ENCODE results near the gene AK4. TPM values are rescaled to one million over a fixed set of nuclear protein-coding genes. Genes with fewer than 3 reads are reported as not detected.

The AK4 gene
- total and polyA plus RNA-seq, 2 of the 4 experiments (the other 2 are of a cell fraction), result 12.4 to 30.3 TPM

DNA sequence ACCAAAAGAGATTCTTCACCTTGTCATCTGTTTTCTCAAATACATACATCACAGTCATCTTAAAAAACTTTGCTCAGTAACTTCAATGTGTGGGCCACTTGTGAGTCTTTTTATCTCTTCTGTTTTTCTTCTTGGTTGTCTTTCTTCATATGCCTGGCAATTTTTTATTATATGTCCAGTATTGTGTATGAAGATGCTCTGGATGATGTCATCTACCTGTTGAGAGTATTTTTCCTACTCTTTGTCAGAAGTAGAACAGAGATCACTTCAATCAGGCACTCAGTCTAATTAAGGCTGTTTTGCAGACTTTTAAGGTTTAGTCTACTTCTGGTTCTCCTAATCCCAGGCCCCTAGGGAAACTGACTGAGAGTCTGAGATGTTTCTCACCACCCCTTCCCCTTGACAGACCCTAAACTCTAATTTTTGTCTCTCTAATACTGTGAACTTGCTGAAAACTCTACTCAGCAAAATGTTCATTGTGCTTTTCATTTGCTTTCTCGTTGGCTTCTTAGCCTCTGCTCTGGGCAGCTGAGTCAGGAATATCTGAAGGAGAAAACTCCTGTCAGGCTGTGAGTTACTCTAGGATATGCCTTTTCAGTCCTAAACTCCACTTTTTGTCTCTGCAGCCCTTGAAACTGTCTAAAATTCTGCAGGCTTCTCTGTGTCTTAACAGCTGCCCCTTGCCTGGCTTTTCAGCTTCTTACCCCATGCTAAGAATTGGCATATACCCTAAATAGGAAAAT, 128.4 kb downstream of the AK4 start:
- dilution Hi-C loops (cut with HindIII; ENCODE audit: low sequenced_read_pairs, unreplicated experiment) (no loop called here), in situ Hi-C loops (cut with MboI; ENCODE audit: low sequenced_read_pairs) (no loop called here), intact Hi-C loops (cut with micrococcal nuclease) (no loop called here)
- no peak overlapping the region for H3K56ac ChIP-seq (ENCODE audit: extremely low read depth, insufficient read depth, low read length)
- no peak overlapping the region for H3K14ac ChIP-seq (replicated peaks; ENCODE audit: low read depth, low read length)
- H3K23ac ChIP-seq (ENCODE audit: low read depth, low read length), result no peak overlapping the region
- H4K91ac ChIP-seq (ENCODE audit: insufficient read depth, low read depth, low read length), result no peak overlapping the region
- no peak overlapping the region for H3K9ac ChIP-seq (ENCODE audit: low read depth, low read length)
- no peak overlapping the region for H2AK9ac ChIP-seq (replicated peaks; ENCODE audit: low read depth, low read length, poor library complexity)
- no peaks in the 10 kb centered on the region for H3K79me1 ChIP-seq (ENCODE audit: low read depth in 1 of 2, low read length in 2 of 2)
- POLR2A ChIA-PET (ENCODE audit: unreplicated experiment), result no interaction called here
- H4K8ac ChIP-seq (ENCODE audit: low read depth in 2 of 2, low read length in 2 of 2), result no peak overlapping the region
- H4K5ac ChIP-seq (ENCODE audit: low read depth, low read length), result no peak overlapping the region
- DNase-seq (no peak), ATAC-seq (ENCODE audit: low read depth) (no peak)
- no peak overlapping the region for H2BK20ac ChIP-seq (ENCODE audit: low read depth, low read length)
- no TSS peak for BruUV-seq (replicated peaks)
- H3K18ac ChIP-seq (ENCODE audit: low read depth, low read length), result no peak overlapping the region
- no peaks in the 10 kb centered on the region for H3K9me1 ChIP-seq (ENCODE audit: insufficient read depth, low read length)
- no peak overlapping the region for H2AFZ ChIP-seq (replicated peaks; ENCODE audit: low read length, poor library complexity)
- no peak overlapping the region for H2BK5ac ChIP-seq (ENCODE audit: low read depth, low read length, poor library complexity, severe bottlenecking)
- H3K4me3 ChIP-seq (ENCODE audit: insufficient read depth, low read depth, low read length), result no peak overlapping the region
- H2BK15ac ChIP-seq (ENCODE audit: low read depth, low read length), result no peak overlapping the region
- no peaks in the 10 kb centered on the region for H3K4me1 ChIP-seq (ENCODE audit: control insufficient read depth, insufficient read depth, low read length)
- H3K27me3 ChIP-seq (ENCODE audit: control insufficient read depth, insufficient read depth, low read length), result peaks cover 5% of the 10 kb centered on the region
- no peaks in the 10 kb centered on the region for H4K20me1 ChIP-seq (ENCODE audit: insufficient read depth, low read length)
- no peak overlapping the region for H3K27ac ChIP-seq (ENCODE audit: insufficient read depth, low read length)
- H2AK5ac ChIP-seq (ENCODE audit: low read depth, low read length), result no peak overlapping the region
- no peaks in the 10 kb centered on the region for H3K36me3 ChIP-seq (ENCODE audit: control insufficient read depth, insufficient read depth, low read length)
- no peak overlapping the region for H2BK120ac ChIP-seq (ENCODE audit: low read depth, low read length)
- H3K4ac ChIP-seq (ENCODE audit: low read depth, low read length), result no peak overlapping the region
- CTCF ChIA-PET, result interaction anchor here (0.7 kb wide), 1 partner anchor 672 kb away, joined by 3 read pairs; no protein-coding TSS in a partner anchor
- WGBS, 2 experiments (ENCODE audit: extremely low coverage in 2 of 2, insufficient read length in 1 of 2), result no CpG with 5 or more reads among the region's 1 CpG
- no peak for TF ChIP-seq CHD1 (IDR thresholded peaks at IDR 0.05; ENCODE audit: low read depth, low read length)
- TF ChIP-seq, protein P1, sequence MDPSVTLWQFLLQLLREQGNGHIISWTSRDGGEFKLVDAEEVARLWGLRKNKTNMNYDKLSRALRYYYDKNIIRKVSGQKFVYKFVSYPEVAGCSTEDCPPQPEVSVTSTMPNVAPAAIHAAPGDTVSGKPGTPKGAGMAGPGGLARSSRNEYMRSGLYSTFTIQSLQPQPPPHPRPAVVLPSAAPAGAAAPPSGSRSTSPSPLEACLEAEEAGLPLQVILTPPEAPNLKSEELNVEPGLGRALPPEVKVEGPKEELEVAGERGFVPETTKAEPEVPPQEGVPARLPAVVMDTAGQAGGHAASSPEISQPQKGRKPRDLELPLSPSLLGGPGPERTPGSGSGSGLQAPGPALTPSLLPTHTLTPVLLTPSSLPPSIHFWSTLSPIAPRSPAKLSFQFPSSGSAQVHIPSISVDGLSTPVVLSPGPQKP (IDR thresholded peaks at IDR 0.05; ENCODE audit: borderline replicate concordance, low read depth, low read length), result no peak
- no peak for TF ChIP-seq FOS (IDR thresholded peaks at IDR 0.05; ENCODE audit: low read depth, low read length)
- no peak overlapping the region for H3K4me2 ChIP-seq (ENCODE audit: low read depth, low read length)
- H3K9me3 ChIP-seq (ENCODE audit: control insufficient read depth, insufficient read depth, low read length), result no peaks in the 10 kb centered on the region

Measured in IMR-90 (cell line).